Neutrophil (primary cell): Measurements from ENCODE around the gene ADSS2.
A peak's percentile ranks its signal among the peaks of the same experiment; 100 is the strongest.

Experiments used
- H3K27ac ChIP-seq: fragments of 200-600 bp; sonication (generic); 2 replicates; pipeline ENCODE4 v1.5.1; 2016; ENCODE audit warnings: mild to moderate bottlenecking, moderate library complexity
- H3K27me3 ChIP-seq: fragments of 200-600 bp; sonication (generic); 2 replicates; pipeline ENCODE4 v1.6.0; 2016; ENCODE audit warnings: mild to moderate bottlenecking
- H3K36me3 ChIP-seq: fragments of 200-600 bp; sonication (generic); 2 replicates; pipeline ENCODE4 v1.5.1; 2017
- H3K4me1 ChIP-seq, 2 experiments: fragments of 200-600 bp in 1 of 2; sonication (generic) in 1 of 2; 1 replicate in 1 of 2; 2 replicates in 1 of 2; pipeline versions ENCODE4 v1.5.1 to v1.6.1; 2013 to 2016; ENCODE audit warnings: low read depth in 1 of 2, low read length in 1 of 2, mild to moderate bottlenecking in 1 of 2, moderate library complexity in 1 of 2; ENCODE audit not compliant: control insufficient read depth in 1 of 2, insufficient read depth in 1 of 2
- H3K4me3 ChIP-seq, 2 experiments: fragments of 200-600 bp in 1 of 2; sonication (generic) in 1 of 2; 1 replicate in 1 of 2; 2 replicates in 1 of 2; pipeline ENCODE4 v1.5.1; 2013 to 2016; ENCODE audit warnings: low read depth in 1 of 2, low read length in 1 of 2, mild to moderate bottlenecking in 1 of 2, moderate library complexity in 1 of 2
- H3K9me3 ChIP-seq: fragments of 200-600 bp; sonication (generic); 2 replicates; pipeline ENCODE4 v1.5.1; 2016
- CTCF ChIP-seq: fragments of 200-600 bp; sonication (generic); IDR thresholded peaks from 2 replicates; pipeline ENCODE4 v1.5.1; 2016; ENCODE audit warnings: antibody characterized with exemption

ADSS2 gene

GRCh38 chr1:244448279-244449036 is 3.3 kb downstream of the ADSS2 start:
- Histone ChIP-seq H3K27ac (peak overlapping the region; percentile 95), H3K9me3 (no peaks in the 10 kb centered on the region), H3K4me3 (no peak overlapping the region), H3K27me3 (no peaks in the 10 kb centered on the region), H3K36me3 (no peaks in the 10 kb centered on the region), H3K4me1 (peaks cover 75 to 77% of the 10 kb centered on the region in 2 experiments)
- TF ChIP-seq CTCF: no peak

- no peaks in the 10 kb centered on the region for H3K9me3 ChIP-seq
- H3K27me3 ChIP-seq: no peaks in the 10 kb centered on the region
- H3K36me3 ChIP-seq: no peaks in the 10 kb centered on the region
- TF ChIP-seq CTCF: no peak
- peaks cover 70 to 71% of the 10 kb centered on the region in 2 experiments for H3K4me1 ChIP-seq
- H3K27ac ChIP-seq: peak overlapping the region; percentile 95
- no peak overlapping the region for H3K4me3 ChIP-seq
Observed at GRCh38 chr1:244447552-244447951, 4.2 kb downstream of the ADSS2 start.

GRCh38 chr1:244447024-244447423 is 4.7 kb downstream of the ADSS2 start:
- no peaks in the 10 kb centered on the region for H3K27me3 ChIP-seq
- no peaks in the 10 kb centered on the region for H3K9me3 ChIP-seq
- H3K36me3 ChIP-seq: no peaks in the 10 kb centered on the region
- no peak for TF ChIP-seq CTCF
- H3K27ac ChIP-seq: peak overlapping the region; percentile 95
- H3K4me3 ChIP-seq: no peak overlapping the region
- H3K4me1 ChIP-seq: peaks cover 66 to 70% of the 10 kb centered on the region in 2 experiments

- H3K27ac ChIP-seq: peak overlapping the region; percentile 95
- H3K4me1 ChIP-seq: peaks cover 59 to 66% of the 10 kb centered on the region in 2 experiments
- H3K9me3 ChIP-seq: no peaks in the 10 kb centered on the region
- no peaks in the 10 kb centered on the region for H3K27me3 ChIP-seq
- H3K36me3 ChIP-seq: no peaks in the 10 kb centered on the region
- TF ChIP-seq CTCF: no peak
- no peak overlapping the region for H3K4me3 ChIP-seq
Observed at GRCh38 chr1:244445320-244446181, 6.2 kb downstream of the ADSS2 start.

- Histone ChIP-seq H3K9me3 (no peaks in the 10 kb centered on the region), H3K27ac (peak overlapping the region; percentile 95), H3K4me1 (peaks cover 52 to 60% of the 10 kb centered on the region in 2 experiments), H3K27me3 (no peaks in the 10 kb centered on the region), H3K36me3 (no peaks in the 10 kb centered on the region), H3K4me3 (no peak overlapping the region)
- no peak for TF ChIP-seq CTCF
Observed at GRCh38 chr1:244444854-244445253, 6.9 kb downstream of the ADSS2 start.
